Upper lobe of left lung (tissue), 6 donors: Measurements from ENCODE around the gene ALDH1A1. TPM values are rescaled to one million over a fixed set of nuclear protein-coding genes. Genes with fewer than 3 reads are reported as not detected.

ENCODE experiments used
- ATAC-seq, 2 donors: fragments of 200-7000 bp; cut with Tn5 transposase; one replicate each; pipeline ENCODE4 v1.9.1; 2022; ENCODE audit warnings: mild to moderate bottlenecking in 2 of 2, moderate library complexity in 2 of 2; ENCODE audit not compliant: low FRiP score in 2 of 2
- DNase-seq, 2 donors: peaks; one replicate each; pipeline ENCODE4 v3.0.0-alpha.2; 2019 to 2020
- H3K27ac ChIP-seq, 4 donors: fragments of 200-600 bp; sonication (generic); one replicate each; pipeline ENCODE4 v1.5.1; 2016 to 2019
- H3K27me3 ChIP-seq, 4 donors: fragments of 200-600 bp; sonication (generic); one replicate each; pipeline ENCODE4 v1.5.1; 2017 to 2019
- H3K36me3 ChIP-seq, 4 donors: fragments of 200-600 bp; sonication (generic); one replicate each; pipeline ENCODE4 v1.5.1; 2016 to 2019
- H3K4me1 ChIP-seq, 4 donors: fragments of 200-600 bp; sonication (generic); one replicate each; pipeline ENCODE4 v1.5.1; 2018 to 2019
- H3K4me3 ChIP-seq, 4 donors: fragments of 200-600 bp; sonication (generic); one replicate each; pipeline ENCODE4 v1.5.1; 2017 to 2019; ENCODE audit warnings: mild to moderate bottlenecking in 2 of 4, moderate library complexity in 1 of 4
- H3K9me3 ChIP-seq, 4 donors: fragments of 200-600 bp; sonication (generic); one replicate each; pipeline ENCODE4 v1.5.1; 2018 to 2019
- EP300 ChIP-seq, 4 donors: sonication (generic); formaldehyde crosslinking; IDR thresholded peaks; one replicate each; pipeline ENCODE4 v1.5.1; 2017; ENCODE audit warnings: antibody characterized with exemption in 4 of 4, control low read depth in 2 of 4
- POLR2A ChIP-seq, 4 donors: fragments of 450-650 bp; IDR thresholded peaks; one replicate each; pipeline ENCODE4 v1.5.1; 2016 to 2017; ENCODE audit warnings: antibody characterized with exemption in 4 of 4, mild to moderate bottlenecking in 2 of 4
- POLR2AphosphoS5 ChIP-seq, 2 donors: sonication (generic); formaldehyde crosslinking; IDR thresholded peaks; one replicate each; pipeline ENCODE4 v1.5.1; 2017; ENCODE audit warnings: antibody characterized with exemption in 2 of 2
- WGBS, 2 donors: methylation state at CpG; one replicate each; pipeline ENCODE4 v1.1.5; 2017 to 2018; 5-methylcytosine and 5-hydroxymethylcytosine counted together
- total RNA-seq, 6 donors: library from RNA; depleted of rRNA in 4 of 6; stranded (reverse); fragments of >200 nt in 4 of 6; gene quantifications; one replicate each; pipeline versions ENCODE4 v1.1.0 to v1.2.1, GENCODE V29; 2016 to 2021
- TF ChIP-seq, protein P1 (sequence below), 6 experiments: fragments of 450-650 bp in 4 of 6; fragments of 200-600 bp in 2 of 6; sonication (generic) in 2 of 6; IDR thresholded peaks; one replicate each; pipeline ENCODE4 v1.5.1; 2016 to 2019; ENCODE audit warnings: antibody characterized with exemption in 6 of 6
- donor health status: DM: no; HTN: no; CAD: no; lungs with moderate emphysema.
- donor health status: DM: no; HTN: yes; CAD: no; lungs with severe emphysema.

Gene ALDH1A1
- total RNA-seq, 6 donors from 2014 or later, result 81.7 to 230 (median 137) TPM

DNA sequence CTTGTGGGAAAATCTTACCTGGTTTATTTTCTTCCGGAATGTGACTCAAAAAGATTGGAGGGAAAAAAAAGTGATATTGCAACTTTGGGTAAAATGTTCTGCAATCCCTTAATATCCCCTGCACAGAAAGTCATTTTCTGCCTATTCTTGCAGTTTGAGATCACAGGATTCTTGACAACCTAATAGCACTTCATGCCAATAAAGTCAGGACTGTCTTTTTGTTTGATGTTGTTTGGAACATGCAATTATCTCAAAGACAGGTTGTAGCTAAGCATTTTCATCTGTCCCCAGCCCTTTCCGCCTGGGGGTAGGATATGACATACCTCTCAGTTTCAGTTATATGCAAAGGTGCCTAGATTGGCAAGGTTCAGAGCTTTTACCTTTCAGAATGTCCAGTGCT is 63.9 kb downstream of the ALDH1A1 start:
- ATAC-seq, result no peak
- Histone ChIP-seq H3K27ac (no peak overlapping the region), H3K4me1 (no peaks in the 10 kb centered on the region), H3K4me3 (no peak overlapping the region), H3K36me3 (peaks cover 0 to 12% (median 0%) of the 10 kb centered on the region in 4 donors), H3K9me3 (no peaks in the 10 kb centered on the region), H3K27me3 (no peaks in the 10 kb centered on the region)
- 92 to 99% methylated on average over 2 of the region's 2 CpGs for WGBS, 2 donors
- no peak for DNase-seq
- TF ChIP-seq POLR2A (IDR thresholded peaks at IDR 0.05) (no peak), EP300 (IDR thresholded peaks at IDR 0.05) (no peak), POLR2AphosphoS5 (IDR thresholded peaks at IDR 0.05) (no peak)
- TF ChIP-seq, protein P1, sequence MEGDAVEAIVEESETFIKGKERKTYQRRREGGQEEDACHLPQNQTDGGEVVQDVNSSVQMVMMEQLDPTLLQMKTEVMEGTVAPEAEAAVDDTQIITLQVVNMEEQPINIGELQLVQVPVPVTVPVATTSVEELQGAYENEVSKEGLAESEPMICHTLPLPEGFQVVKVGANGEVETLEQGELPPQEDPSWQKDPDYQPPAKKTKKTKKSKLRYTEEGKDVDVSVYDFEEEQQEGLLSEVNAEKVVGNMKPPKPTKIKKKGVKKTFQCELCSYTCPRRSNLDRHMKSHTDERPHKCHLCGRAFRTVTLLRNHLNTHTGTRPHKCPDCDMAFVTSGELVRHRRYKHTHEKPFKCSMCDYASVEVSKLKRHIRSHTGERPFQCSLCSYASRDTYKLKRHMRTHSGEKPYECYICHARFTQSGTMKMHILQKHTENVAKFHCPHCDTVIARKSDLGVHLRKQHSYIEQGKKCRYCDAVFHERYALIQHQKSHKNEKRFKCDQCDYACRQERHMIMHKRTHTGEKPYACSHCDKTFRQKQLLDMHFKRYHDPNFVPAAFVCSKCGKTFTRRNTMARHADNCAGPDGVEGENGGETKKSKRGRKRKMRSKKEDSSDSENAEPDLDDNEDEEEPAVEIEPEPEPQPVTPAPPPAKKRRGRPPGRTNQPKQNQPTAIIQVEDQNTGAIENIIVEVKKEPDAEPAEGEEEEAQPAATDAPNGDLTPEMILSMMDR (IDR thresholded peaks at IDR 0.05), result no peak

DNA sequence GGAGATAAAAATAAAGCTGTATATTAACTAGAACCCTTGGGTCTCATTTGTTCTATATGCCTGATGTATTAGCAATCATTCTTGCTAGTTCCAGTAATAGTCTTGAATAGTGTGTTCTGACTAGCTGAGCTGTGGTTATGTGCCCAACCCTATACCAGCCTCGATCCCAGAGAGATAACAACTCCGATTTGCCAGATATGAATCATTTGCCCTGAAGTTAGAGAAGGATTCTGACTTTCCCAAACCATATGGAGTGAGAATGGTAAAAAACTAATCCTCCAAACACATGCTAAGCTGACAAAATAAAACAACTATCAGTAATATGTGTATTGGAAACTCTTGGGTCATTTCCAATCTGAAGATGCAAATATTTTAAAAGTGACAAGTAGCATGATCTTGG is 64.8 kb downstream of the ALDH1A1 start:
- no peaks in the 10 kb centered on the region for H3K4me1 ChIP-seq
- peaks cover 0 to 12% (median 0%) of the 10 kb centered on the region in 4 donors for H3K36me3 ChIP-seq
- H3K27me3 ChIP-seq, result no peaks in the 10 kb centered on the region
- no peak overlapping the region for H3K4me3 ChIP-seq
- 96 to 100% methylated on average over 2 of the region's 2 CpGs for WGBS, 2 donors
- H3K27ac ChIP-seq, result no peak overlapping the region
- no peak for ATAC-seq
- no peaks in the 10 kb centered on the region for H3K9me3 ChIP-seq
- DNase-seq, result no peak
- TF ChIP-seq EP300 (IDR thresholded peaks at IDR 0.05), result no peak
- no peak for TF ChIP-seq POLR2A (IDR thresholded peaks at IDR 0.05)

DNA sequence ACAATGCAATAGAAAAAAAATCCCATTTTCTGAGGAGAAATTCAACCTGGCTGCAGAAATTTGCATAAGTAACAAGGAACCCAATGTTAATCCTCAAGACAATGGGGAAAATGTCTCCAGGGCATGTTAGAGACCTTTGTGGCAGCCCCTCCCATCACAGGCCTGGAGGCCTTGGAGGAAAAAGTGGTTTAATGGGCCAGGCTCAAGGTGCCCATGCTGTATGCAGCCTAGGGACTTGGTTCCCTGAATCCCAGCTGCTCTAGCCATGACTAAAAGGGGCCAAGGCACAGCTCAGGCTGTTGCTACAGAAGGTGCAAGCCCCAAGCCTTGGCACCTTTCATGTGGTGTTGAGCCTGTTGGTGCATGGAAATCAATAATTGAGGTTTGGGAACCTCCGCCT is 66.5 kb downstream of the ALDH1A1 start:
- Histone ChIP-seq H3K4me1 (no peaks in the 10 kb centered on the region), H3K27ac (no peak overlapping the region), H3K4me3 (no peak overlapping the region), H3K9me3 (no peaks in the 10 kb centered on the region), H3K36me3 (peaks cover 0 to 12% (median 0%) of the 10 kb centered on the region in 4 donors), H3K27me3 (no peaks in the 10 kb centered on the region)
- ATAC-seq (no peak), DNase-seq (no peak)
- TF ChIP-seq EP300 (IDR thresholded peaks at IDR 0.05) (no peak), POLR2AphosphoS5 (IDR thresholded peaks at IDR 0.05) (no peak), POLR2A (IDR thresholded peaks at IDR 0.05) (no peak)
- TF ChIP-seq, protein P1 (IDR thresholded peaks at IDR 0.05), result no peak
- 91 to 100% methylated on average over 1 of the region's 1 CpG for WGBS, 2 donors

DNA sequence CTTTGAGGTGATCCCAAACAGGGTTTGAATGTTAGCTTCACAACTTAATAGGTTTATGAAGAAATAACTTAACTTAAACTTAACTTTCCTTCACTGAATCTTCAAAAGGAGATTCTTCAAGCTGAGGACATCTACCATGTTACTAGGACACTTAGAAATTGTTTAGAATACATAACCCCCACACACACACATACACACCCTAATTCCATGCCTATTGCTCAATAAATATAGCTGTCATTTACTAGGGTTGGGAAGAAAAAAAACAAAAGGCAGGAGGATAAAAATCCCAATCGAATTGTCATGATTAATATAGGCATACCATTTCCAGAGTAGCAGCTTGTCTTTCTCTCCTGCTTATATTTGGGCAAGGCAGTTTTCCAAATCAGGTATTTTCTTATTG is 68.3 kb downstream of the ALDH1A1 start:
- H3K4me3 ChIP-seq, result no peak overlapping the region
- H3K4me1 ChIP-seq, result no peaks in the 10 kb centered on the region
- H3K36me3 ChIP-seq, result peaks cover 0 to 8% (median 0%) of the 10 kb centered on the region in 4 donors
- 64 to 85% methylated on average over 1 of the region's 1 CpG for WGBS, 2 donors
- no peaks in the 10 kb centered on the region for H3K27me3 ChIP-seq
- H3K27ac ChIP-seq, result no peak overlapping the region
- no peak for ATAC-seq
- H3K9me3 ChIP-seq, result no peaks in the 10 kb centered on the region
- DNase-seq, result no peak
- TF ChIP-seq, protein P1 (IDR thresholded peaks at IDR 0.05), result no peak
- no peak for TF ChIP-seq POLR2A (IDR thresholded peaks at IDR 0.05)
- TF ChIP-seq POLR2AphosphoS5 (IDR thresholded peaks at IDR 0.05), result no peak
- no peak for TF ChIP-seq EP300 (IDR thresholded peaks at IDR 0.05)

DNA sequence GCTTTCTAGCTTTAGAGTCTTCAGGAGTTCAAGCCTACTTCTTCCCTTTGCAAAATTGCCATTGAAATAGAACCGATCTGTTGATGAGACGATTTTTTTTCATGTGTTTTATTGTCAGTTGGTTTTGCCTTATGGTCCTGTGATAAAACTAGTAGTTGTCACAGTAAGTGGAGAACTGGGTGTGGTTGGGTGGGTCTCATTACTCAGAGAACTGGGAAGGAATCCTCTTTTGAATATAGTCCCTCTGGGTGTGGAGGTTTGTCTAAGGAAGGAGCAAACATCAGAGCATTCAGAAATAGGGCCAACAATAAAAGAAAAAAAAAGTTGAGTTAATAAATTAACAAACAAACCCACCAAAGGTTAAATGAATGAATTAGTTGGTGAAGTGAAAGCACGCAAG is 69.0 kb downstream of the ALDH1A1 start:
- H3K4me3 ChIP-seq, result no peak overlapping the region
- no peaks in the 10 kb centered on the region for H3K9me3 ChIP-seq
- peaks cover 0 to 6% (median 0%) of the 10 kb centered on the region in 4 donors for H3K36me3 ChIP-seq
- H3K4me1 ChIP-seq, result no peaks in the 10 kb centered on the region
- TF ChIP-seq POLR2A (IDR thresholded peaks at IDR 0.05), result no peak
- TF ChIP-seq, protein P1 (IDR thresholded peaks at IDR 0.05), result no peak
- no peak for TF ChIP-seq EP300 (IDR thresholded peaks at IDR 0.05)
- no peak for TF ChIP-seq POLR2AphosphoS5 (IDR thresholded peaks at IDR 0.05)
- H3K27me3 ChIP-seq, result no peaks in the 10 kb centered on the region
- 86 to 96% methylated on average over 3 of the region's 3 CpGs for WGBS, 2 donors
- DNase-seq (no peak), ATAC-seq (no peak)
- H3K27ac ChIP-seq, result no peak overlapping the region
